ENCODE data around the gene BMS1.
"Not testable (repeated sequence)": the region's sequence is repeated elsewhere in the genome, so short reads cannot be mapped to it uniquely, and the experiment has no call there.

BMS1 gene

DNA sequence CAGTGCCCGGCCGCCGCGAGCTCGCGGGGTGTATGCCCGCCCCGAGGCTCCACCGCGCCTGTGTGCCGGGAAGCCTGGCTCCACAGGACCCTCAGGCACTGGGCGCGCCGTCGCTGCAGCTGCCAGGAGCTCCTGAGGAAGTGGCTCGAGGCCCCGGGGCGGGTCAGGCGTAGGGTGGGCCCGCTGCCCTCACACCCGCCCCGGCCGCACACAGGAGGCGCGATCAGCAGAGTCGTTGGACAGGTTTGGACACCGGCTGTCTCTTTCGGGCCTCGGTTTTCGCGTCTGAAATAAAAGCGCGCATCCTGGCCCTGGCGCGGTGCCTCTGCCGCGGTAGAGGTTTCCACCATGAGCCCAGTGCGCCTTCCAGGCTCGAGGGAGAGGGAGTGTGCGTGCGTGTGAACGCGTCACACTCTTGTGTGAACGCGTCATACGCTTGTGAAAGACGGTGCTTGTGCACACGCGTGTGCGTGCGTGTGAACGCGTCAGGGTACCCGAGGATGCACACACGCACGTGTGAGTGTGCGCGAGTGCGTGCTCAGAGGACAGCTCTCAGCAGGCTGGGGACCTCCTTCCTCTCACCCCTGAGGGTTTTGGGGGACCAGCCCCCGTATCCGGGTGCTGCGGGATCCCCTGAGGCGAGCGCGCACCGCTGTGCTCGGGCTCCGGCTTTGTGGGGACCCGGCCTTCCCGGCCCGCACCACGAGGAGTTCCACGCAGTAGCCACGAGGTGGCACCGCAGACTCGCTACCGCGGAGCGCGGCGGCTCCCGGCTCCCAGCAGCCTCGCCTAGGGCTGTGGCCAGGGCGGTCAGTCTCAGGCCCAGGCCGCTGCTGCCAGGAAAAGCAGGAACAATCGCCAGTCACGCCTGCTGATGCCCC is 83.8 kb downstream of the BMS1 start:
- DNase-seq, result peak; percentile 13

DNA sequence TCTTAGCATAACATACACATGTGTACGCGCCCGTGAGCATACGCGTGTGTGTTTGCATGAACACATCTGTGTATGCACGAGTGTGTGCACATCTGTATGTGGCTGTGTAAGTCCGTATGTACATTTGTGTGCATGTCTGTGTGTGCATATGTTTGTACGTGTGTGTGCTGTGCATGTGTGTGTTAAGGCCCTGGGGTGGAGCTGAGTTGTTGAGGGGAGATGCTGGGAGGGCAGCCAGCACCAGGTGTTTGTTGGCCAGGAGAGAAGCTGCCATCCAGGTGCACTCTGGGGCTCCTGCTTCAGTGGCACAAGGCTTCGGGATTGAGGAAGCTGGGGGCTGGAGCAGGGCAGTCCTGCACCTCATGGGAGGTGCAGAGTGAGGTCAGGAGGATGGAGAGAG is 85.0 kb downstream of the BMS1 start:
- DNase-seq, result no peak

GRCh38 chr10:42868530-42868929 is 85.9 kb downstream of the BMS1 start:
- no peak for DNase-seq

- DNase-seq, result no peak
Measured at GRCh38 chr10:42869977-42870350, 87.4 kb downstream of the BMS1 start.

DNA sequence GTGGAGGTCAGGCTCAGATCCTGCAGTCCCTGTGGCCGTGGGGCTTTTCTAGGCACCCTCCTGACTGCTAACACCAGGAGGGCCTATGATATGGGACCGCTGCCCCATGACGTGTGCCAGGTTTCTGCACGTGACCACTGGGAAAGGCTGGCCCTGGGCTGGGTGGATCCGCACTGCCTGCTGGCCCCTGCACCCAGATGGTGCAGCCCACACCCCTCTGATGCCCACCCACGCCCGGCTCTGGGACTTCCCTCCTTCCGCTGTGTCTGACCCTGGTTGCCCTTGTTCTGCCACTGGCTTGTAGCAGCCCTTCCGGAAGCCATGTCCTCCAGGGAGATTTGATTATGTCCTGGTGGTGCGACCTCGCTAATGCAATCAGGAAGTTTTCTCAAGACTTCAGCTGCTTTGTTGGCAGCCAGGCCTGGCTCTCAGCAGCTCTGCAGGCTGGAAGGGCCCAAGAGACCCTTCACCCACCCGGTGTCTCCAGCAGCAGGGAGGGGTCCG is 88.6 kb downstream of the BMS1 start:
- DNase-seq, result not testable (repeated sequence)

DNA sequence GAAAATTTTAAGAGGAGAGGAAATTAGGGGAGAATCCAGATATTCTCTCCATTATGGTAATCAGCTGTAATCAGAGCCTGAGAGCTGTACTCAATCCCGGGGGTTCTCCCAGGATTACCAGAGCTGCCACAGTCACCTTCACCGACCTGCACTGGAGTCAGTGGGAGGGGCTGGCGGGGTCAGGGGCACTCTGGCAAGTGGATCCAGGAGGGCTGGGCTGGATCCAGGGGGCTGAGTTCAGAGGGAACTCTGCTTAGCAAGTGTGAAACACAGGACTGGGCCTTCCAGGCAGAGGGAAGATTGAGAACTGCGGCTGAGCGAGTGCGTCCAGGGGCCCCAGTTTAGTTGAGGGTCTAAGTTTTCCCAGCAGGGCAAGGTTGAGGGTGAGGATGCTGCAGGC is 89.2 kb downstream of the BMS1 start:
- DNase-seq, result no peak

GRCh38 chr10:42872865-42873435 is 90.4 kb downstream of the BMS1 start:
- no peak for DNase-seq

- DNase-seq, result no peak
Measured at GRCh38 chr10:42874713-42875387, 92.3 kb downstream of the BMS1 start.

DNA sequence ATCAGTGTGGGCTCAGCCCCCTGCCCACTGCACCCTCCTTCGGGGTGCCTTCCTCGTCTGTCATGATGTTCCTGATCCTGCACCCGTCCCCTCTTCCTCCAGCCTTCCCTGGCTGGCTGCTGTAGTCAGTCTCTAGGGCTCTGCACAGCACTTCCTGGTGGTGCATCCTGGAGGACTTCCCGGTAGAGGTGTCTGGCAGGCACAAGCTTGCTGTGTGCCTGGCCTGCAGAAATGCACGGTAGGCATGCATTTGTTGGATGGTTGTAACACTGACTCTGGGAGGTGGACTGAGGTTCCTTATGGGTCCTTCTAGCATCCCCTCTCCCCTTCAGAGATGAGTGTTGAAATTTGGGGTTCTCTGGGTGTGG is 92.8 kb downstream of the BMS1 start:
- no peak for DNase-seq

DNA sequence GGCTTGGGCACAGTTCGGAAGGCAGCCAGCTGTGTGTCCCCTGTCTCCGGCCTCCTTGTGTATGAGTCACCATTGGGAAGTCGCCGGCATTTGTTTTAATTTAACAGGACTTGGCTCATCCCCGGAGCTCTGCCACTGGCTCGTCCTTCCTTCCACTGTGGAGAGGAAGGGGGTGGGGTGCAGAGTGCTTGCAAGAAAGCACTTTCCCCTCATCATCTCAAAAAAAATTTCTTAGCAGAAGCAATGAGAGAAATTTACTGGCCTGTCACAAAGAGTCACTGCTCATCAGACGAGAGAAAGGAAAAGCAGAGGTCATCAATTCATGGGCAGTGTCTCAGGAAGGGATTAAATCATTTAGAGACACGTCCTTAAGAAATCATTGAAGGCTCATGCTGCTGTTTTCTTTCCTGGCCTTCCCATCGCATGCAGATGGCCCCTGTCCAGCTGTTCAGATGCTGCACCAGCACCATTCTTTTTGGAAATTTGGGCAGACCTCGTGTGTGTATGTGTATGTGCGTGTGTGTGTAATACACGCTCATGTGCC is 93.3 kb downstream of the BMS1 start:
- DNase-seq, result no peak

- DNase-seq, result no peak
Measured at GRCh38 chr10:42876476-42876875, 93.9 kb downstream of the BMS1 start.

GRCh38 chr10:42876945-42877344 is 94.3 kb downstream of the BMS1 start:
- no peak for DNase-seq

- no peak for DNase-seq
Measured at GRCh38 chr10:42877496-42878030, 95.0 kb downstream of the BMS1 start.

DNA sequence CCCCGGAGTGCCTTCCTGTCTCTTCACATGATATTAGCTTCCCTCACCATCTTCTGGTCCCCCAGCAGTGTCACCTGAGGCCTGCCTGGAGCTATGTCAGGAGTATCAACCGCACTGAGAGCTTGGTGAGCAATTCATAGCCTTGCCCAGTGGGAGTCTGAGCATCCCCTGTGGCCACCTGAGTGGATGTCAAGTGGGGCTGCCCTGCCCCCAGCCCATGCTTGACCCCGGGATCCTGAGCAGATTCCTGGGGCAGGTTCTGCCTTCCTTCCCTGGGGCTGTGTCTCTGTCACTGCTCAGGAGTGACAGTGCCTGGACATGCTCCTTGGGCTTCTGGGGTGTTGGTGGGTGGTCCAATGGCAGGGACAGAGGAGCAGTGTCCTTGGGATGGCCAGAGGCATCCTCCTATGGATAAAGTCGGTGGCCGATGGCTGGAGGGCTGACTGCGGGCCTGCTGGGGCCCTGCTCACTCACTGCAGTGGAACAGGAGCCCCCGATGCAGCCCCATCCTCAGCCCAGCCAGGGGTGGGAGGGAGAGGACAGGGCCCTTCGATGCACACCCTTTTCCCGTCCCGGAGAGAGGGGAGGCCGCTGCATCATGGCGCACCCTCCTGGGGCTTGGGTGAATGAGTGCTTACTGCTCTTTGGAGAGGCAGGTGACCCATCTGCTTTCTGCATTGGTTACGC is 95.7 kb downstream of the BMS1 start:
- DNase-seq, result no peak

DNA sequence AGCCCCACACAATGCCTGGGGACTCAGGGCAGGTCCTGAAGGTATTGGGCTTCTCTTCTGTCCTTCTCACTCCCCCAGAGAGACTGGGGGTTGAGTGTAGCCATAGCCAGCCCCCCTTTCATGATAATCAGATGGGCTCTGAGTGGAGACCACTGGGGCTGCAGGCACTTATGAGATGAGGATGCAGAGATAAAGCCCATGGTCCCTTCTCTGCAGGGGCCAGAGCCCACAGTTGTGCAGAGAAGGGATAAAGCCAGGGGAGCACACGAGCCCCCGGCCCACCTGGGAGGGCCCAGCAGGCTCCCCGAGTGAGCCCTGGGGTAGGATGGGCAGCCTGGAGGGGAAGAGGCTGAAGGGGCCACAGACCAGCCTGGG is 96.2 kb downstream of the BMS1 start:
- no peak for DNase-seq

- no peak for DNase-seq
Measured at GRCh38 chr10:42879380-42880254, 97.0 kb downstream of the BMS1 start.

DNA sequence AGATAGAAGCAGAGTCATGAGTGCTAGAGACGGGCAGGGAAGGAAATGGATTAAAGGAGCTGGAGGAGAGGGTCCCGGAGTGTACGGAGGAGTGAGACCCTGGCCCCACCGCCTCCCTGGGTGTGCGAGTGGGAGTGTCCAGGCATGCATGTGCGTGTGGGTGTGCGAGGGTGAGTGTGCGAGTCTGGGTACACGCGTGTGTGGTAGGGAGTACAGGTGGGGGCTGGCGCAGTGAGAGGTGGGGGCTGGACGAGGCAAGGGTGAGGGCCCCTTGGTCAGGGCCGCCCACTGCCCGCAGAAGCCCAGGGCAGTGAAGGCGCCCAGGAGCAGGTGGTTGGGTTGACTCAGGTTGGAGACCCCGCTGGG is 97.6 kb downstream of the BMS1 start:
- DNase-seq, result no peak

DNA sequence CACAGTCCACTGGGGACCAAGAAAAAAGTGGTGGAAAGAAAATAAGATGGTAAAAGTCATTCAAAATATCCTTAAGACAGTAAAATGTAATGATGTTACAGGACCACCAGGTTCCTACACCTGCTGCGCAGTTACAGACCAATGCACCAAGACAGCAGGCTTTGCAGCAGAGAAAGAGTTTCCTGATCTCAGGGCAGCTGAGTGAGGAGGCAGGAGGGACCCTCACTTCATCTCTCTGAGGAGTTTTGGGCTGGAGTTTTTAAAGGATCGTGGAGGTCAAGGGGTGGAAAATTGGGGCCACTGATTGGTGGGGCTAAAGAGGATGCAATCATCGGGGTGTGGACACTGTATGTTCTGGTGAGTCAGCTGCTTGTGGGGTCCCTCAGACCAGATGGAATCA is 100.0 kb downstream of the BMS1 start:
- DNase-seq, result no peak
